Measurements from ENCODE around the gene PCBD2. TPM values are rescaled to one million over a fixed set of nuclear protein-coding genes. Genes with fewer than 3 reads are reported as not detected.

Gene PCBD2
- total and polyA plus RNA-seq, 7 donors: 8.9 to 29.9 (median 23.8) TPM

DNA sequence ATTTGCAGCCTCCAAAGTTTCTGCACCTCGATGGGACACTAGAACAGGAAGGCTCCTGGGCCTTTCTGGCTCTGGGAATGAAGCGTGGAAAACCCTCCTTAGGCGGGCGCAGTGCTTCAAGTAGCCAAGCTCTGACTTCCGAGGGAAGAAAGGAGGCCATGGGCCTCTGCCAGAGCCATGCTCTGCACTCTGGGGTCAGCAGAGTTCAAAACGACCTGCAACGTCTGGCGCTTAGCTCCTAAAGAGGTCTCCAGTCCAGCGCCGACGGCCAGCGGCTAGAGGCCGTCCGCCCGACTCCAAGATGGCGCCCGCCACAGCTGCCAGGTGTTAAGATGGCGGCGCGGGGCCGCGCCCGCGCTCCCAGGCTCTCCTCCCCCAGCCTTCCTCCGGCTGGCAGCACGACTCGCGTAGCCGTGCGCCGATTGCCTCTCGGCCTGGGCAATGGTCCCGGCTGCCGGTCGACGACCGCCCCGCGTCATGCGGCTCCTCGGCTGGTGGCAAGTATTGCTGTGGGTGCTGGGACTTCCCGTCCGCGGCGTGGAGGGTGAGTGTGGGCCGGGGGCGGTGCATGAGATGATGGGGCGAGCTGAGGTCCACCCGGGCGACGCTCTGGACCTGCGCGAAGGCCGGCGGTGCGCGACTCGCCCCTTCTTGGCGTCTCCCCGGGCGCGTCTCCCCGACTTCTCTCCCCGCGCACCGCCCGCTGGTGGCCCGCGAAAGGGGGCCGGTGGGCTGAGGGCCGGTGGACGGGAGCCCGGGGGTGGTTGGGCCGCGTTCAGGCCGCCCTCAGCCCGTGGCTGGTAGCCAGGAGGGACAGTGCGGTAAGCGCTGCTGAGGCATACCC, 30.7 kb upstream of the PCBD2 start, which contains the start of gene TXNDC15:
TXNDC15 (plus strand) TSS at position 385 of the 844 bp plus-strand sequence; CDS start at position 442, 57 bp downstream.
- Histone ChIP-seq H3K36me3 (ENCODE audit: insufficient read depth in 1 of 2, low read depth in 1 of 2) (peaks cover 0 to 14% of the 10 kb centered on the region in 2 donors), H3K9me3 (no peaks in the 10 kb centered on the region), H3K4me1 (peaks cover 9% of the 10 kb centered on the region), H3K27me3 (ENCODE audit: insufficient read depth in 3 of 3, low read length in 2 of 3) (no peaks in the 10 kb centered on the region), H3K27ac (peak within 1 kb of the TSS; percentile 97), H3K4me3 (peak within 1 kb of the TSS; percentile 93)
- peak; percentile 89 to 95 for DNase-seq
- TF ChIP-seq, protein P1, sequence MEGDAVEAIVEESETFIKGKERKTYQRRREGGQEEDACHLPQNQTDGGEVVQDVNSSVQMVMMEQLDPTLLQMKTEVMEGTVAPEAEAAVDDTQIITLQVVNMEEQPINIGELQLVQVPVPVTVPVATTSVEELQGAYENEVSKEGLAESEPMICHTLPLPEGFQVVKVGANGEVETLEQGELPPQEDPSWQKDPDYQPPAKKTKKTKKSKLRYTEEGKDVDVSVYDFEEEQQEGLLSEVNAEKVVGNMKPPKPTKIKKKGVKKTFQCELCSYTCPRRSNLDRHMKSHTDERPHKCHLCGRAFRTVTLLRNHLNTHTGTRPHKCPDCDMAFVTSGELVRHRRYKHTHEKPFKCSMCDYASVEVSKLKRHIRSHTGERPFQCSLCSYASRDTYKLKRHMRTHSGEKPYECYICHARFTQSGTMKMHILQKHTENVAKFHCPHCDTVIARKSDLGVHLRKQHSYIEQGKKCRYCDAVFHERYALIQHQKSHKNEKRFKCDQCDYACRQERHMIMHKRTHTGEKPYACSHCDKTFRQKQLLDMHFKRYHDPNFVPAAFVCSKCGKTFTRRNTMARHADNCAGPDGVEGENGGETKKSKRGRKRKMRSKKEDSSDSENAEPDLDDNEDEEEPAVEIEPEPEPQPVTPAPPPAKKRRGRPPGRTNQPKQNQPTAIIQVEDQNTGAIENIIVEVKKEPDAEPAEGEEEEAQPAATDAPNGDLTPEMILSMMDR (IDR thresholded peaks at IDR 0.05): no peak
- 1 to 2% (median 1%) methylated on average over 57 to 79 of the region's 79 CpGs for WGBS, 3 donors
- ATAC-seq: peak; percentile 94 to 96 (median 96)
- intact Hi-C loops (cut with DNase I): loop anchor here in 1 of 2 donors (1.0 kb wide), 1 partner anchor 28 kb away; no protein-coding TSS in a partner anchor

DNA sequence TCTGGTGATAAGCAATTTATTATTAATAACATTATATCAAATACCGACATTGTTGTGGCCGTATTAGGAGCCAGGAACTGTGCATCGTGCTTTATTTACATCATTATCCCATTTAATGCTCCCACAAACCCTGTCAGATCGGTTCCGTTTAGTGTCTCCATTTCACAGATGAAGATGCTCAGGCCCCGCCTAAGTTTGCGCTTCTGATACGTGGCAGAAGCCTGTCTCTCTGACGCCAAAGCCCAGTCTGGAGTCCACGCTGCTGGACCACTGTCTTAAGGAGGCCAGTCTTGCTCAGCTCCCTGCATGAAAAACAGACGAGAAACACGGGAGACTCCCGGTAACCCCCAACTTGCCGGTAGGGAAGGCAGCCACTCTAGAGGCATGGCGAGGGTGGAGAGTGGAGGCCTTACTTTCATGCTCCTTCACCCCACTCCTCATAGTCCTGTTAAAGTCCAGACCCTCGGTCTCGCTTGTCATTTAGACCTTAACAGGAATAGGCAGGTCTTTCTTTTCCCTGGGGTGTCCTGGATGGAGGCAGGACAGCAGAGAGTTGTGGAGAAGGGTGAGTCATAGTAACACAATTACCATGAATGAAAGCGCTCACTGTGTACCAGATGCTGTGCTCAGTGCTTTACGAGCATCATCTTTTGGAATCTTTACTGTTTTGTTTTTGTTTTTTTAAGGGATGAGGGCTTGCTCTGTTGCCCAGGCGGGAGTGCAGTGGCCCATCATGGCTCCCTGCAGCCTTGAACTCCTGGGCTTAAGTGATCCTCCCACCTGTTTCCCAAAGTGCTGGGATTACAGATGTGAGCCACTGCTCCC, 29.9 kb upstream of the PCBD2 start:
- DNase-seq (peak; percentile 68 to 74), ATAC-seq (peak; percentile 69 to 80 (median 76))
- intact Hi-C loops (cut with DNase I): no loop called here
- Histone ChIP-seq H3K4me3 (peak overlapping the region; percentile 93), H3K9me3 (no peaks in the 10 kb centered on the region), H3K4me1 (peaks cover 9% of the 10 kb centered on the region), H3K36me3 (ENCODE audit: insufficient read depth in 1 of 2, low read depth in 1 of 2) (peaks cover 0 to 14% of the 10 kb centered on the region in 2 donors), H3K27ac (peak overlapping the region; percentile 97), H3K27me3 (ENCODE audit: insufficient read depth in 3 of 3, low read length in 2 of 3) (no peaks in the 10 kb centered on the region)
- TF ChIP-seq, protein P1 (IDR thresholded peaks at IDR 0.05): no peak
- 5 to 10% (median 5%) methylated on average over 20 of the region's 20 CpGs for WGBS, 3 donors

DNA sequence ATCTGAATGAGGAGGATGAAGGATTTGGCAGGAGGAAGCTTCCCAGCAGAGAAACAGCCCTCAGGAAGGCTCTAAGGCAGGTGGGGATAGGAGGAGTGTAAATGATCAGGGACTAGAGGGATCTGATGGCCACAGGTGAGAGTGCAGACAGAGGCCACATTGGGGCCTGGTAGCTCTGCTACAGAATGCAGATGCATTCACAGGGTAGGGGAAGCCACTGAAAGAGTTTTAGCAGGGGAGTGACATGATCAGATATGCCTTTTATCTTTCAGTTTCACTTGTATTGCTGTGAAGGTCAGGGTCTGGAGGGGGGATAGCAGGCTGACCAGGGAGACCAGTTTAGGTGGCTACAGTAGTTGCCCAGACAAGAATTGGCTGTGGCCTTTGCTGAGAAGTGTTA, 27.8 kb upstream of the PCBD2 start:
- intact Hi-C loops (cut with DNase I): loop anchor here in 1 of 2 donors (2.0 kb wide), 1 partner anchor 26 kb away; no protein-coding TSS in a partner anchor
- TF ChIP-seq, protein P1 (IDR thresholded peaks at IDR 0.05): no peak
- DNase-seq: no peak
- Histone ChIP-seq H3K9me3 (no peaks in the 10 kb centered on the region), H3K27ac (no peak overlapping the region), H3K4me3 (no peak overlapping the region), H3K4me1 (peaks cover 9% of the 10 kb centered on the region), H3K27me3 (ENCODE audit: insufficient read depth in 3 of 3, low read length in 2 of 3) (no peaks in the 10 kb centered on the region), H3K36me3 (ENCODE audit: insufficient read depth in 1 of 2, low read depth in 1 of 2) (peaks cover 0 to 14% of the 10 kb centered on the region in 2 donors)
- no peak for ATAC-seq

DNA sequence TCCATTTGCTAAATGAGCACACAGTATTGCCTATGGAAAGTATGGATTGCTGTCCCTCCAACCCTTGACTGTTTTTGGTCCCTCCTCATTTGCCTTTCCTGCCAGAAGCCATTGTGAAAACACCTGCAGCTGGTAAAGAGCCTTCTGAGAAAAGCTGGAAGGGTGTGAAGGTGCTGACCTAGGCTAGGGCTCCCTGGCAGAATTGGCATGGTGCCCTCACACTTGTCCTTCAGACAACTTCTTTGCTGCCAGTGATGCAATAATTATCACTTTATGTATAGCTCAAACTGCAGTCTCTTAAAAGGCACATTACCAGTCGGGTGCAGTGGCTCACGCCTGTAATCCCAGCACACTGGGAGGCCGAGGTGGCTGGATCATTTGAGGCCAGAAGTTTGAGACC, 26.5 kb upstream of the PCBD2 start:
- Histone ChIP-seq H3K27ac (no peak overlapping the region), H3K4me3 (no peak overlapping the region), H3K4me1 (peaks cover 9% of the 10 kb centered on the region), H3K9me3 (no peaks in the 10 kb centered on the region), H3K27me3 (ENCODE audit: insufficient read depth in 3 of 3, low read length in 2 of 3) (no peaks in the 10 kb centered on the region), H3K36me3 (ENCODE audit: insufficient read depth in 1 of 2, low read depth in 1 of 2) (peaks cover 0 to 14% of the 10 kb centered on the region in 2 donors)
- ATAC-seq: no peak
- TF ChIP-seq, protein P1 (IDR thresholded peaks at IDR 0.05): no peak
- 53 to 75% (median 72%) methylated on average over 3 of the region's 3 CpGs for WGBS, 3 donors
- intact Hi-C loops (cut with DNase I): no loop called here
- DNase-seq: no peak

All from psoas muscle (tissue), 8 donors.